Measurements from ENCODE around the gene TENM3.

- no peak for TF ChIP-seq CTCF (IDR thresholded peaks at IDR 0.05; ENCODE audit: low read length)
- TF ChIP-seq EZH2 (IDR thresholded peaks at IDR 0.05; ENCODE audit: borderline replicate concordance, low read length), result no peak
Measured at GRCh38 chr4:182738283-182739047, 495.3 kb downstream of the TENM3 start.
